GM12864 (cell line): ENCODE data around the gene HACE1.

Source experiments
- DNase-seq: peaks from one replicate; pipeline ENCODE4 v3.0.0-alpha.2; 2011; ENCODE audit warnings: low read depth
- H3K4me3 ChIP-seq: 2 replicates; pipeline ENCODE4 v1.5.1; 2011; ENCODE audit warnings: mild to moderate bottlenecking, low read depth, low read length, control low read depth
- CTCF ChIP-seq: IDR thresholded peaks from 2 replicates; pipeline ENCODE4 v1.5.1; 2011; ENCODE audit warnings: low read depth, mild to moderate bottlenecking, moderate library complexity, low read length, control low read depth, inconsistent platforms; ENCODE audit errors: missing control alignments

Gene HACE1

GRCh38 chr6:104700371-104701185, 159.1 kb downstream of the HACE1 start:
- TF ChIP-seq CTCF, result no peak
- H3K4me3 ChIP-seq, result no peak overlapping the region
- no peak for DNase-seq

GRCh38 chr6:104699593-104700329, 160.0 kb downstream of the HACE1 start:
- DNase-seq, result no peak
- TF ChIP-seq CTCF, result no peak

GRCh38 chr6:104698979-104699378, 160.7 kb downstream of the HACE1 start:
- no peak for DNase-seq
- no peak overlapping the region for H3K4me3 ChIP-seq
- TF ChIP-seq CTCF, result peak; percentile 5

More at GRCh38 chr6:104699593-104700329, 160.0 kb downstream of the HACE1 start:
- H3K4me3 ChIP-seq, result no peak overlapping the region

GRCh38 chr6:104692008-104692407, 167.7 kb downstream of the HACE1 start:
- TF ChIP-seq CTCF, result no peak
- no peak for DNase-seq
- no peak overlapping the region for H3K4me3 ChIP-seq

- no peak for DNase-seq
- no peak for TF ChIP-seq CTCF
- H3K4me3 ChIP-seq, result no peak overlapping the region
Observed at GRCh38 chr6:104689551-104690205, 170.0 kb downstream of the HACE1 start.

GRCh38 chr6:104688283-104688969, 171.3 kb downstream of the HACE1 start:
- no peak for DNase-seq
- no peak for TF ChIP-seq CTCF
- no peak overlapping the region for H3K4me3 ChIP-seq
